ENCODE data around the gene TREML4. TPM values are rescaled to one million over a fixed set of nuclear protein-coding genes. Genes with fewer than 3 reads are reported as not detected.

Gene TREML4
- total RNA-seq, 6 experiments from 2014 or later = 0.10 to 0.12 TPM; not detected in 4

DNA sequence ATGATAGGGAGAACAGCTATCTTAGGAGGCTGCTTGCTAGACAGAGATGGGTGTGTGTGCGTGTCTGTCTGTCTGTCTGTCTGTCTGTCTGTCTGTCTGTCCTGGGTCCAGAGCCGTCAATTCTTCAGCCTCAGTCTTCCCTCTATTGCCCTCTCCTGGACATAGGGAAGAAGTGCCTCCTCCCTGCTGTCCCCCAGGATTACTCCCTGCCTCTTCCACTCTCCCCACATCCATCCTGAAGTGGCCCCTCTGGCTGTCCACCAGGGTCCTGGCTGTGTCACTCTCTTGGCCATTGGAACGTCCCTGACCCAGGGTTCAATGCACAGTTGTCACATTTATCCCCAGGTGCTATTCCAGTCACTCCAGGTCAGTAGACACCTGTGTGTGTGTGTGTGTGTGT, 37.4 kb upstream of the TREML4 start:
- Histone ChIP-seq H3K27me3 (no peaks in the 10 kb centered on the region), H3K4me3 (no peak overlapping the region), H3K36me3 (no peaks in the 10 kb centered on the region), H3K4me1 (no peaks in the 10 kb centered on the region), H3K9me3 (no peaks in the 10 kb centered on the region), H3K27ac (no peak overlapping the region)
- DNase-seq (no peak), ATAC-seq (no peak)
- 13% methylated on average over 1 of the region's 3 CpGs for WGBS (ENCODE audit: insufficient coverage, low coverage, low lambda C conversion rate, missing lambda C conversion rate)
- TF ChIP-seq POLR2A (IDR thresholded peaks at IDR 0.05) = no peak
- TF ChIP-seq, protein P1, sequence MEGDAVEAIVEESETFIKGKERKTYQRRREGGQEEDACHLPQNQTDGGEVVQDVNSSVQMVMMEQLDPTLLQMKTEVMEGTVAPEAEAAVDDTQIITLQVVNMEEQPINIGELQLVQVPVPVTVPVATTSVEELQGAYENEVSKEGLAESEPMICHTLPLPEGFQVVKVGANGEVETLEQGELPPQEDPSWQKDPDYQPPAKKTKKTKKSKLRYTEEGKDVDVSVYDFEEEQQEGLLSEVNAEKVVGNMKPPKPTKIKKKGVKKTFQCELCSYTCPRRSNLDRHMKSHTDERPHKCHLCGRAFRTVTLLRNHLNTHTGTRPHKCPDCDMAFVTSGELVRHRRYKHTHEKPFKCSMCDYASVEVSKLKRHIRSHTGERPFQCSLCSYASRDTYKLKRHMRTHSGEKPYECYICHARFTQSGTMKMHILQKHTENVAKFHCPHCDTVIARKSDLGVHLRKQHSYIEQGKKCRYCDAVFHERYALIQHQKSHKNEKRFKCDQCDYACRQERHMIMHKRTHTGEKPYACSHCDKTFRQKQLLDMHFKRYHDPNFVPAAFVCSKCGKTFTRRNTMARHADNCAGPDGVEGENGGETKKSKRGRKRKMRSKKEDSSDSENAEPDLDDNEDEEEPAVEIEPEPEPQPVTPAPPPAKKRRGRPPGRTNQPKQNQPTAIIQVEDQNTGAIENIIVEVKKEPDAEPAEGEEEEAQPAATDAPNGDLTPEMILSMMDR (IDR thresholded peaks at IDR 0.05) = no peak
- intact Hi-C loops (cut with DNase I) = no loop called here

DNA sequence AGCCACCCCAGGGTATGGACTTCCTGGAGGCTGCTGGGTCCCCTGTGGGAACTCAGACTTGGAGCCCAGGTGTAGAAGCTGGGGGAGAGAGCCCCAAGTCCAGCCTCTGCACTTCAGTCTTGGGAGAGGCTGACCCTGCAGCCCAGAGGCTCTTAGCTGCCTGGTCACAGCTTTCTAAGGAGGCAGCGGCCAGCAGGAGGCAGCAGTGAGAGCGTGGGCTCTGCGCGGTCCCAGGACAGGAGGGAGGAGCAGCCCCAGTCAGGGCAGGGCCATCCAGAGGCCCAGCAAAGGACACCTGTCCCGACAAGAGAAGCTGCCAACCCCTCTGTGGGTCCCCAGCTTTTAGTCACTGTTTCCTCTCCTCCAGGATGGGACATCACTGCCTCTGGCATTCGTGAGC, 36.6 kb upstream of the TREML4 start:
- ATAC-seq (peak; percentile 67 to 86 (median 68)), DNase-seq (no peak)
- no peaks in the 10 kb centered on the region for H3K36me3 ChIP-seq
- no peaks in the 10 kb centered on the region for H3K27me3 ChIP-seq
- intact Hi-C loops (cut with DNase I) = no loop called here
- no peaks in the 10 kb centered on the region for H3K4me1 ChIP-seq
- no CpG with 5 or more reads among the region's 6 CpGs for WGBS (ENCODE audit: insufficient coverage, low coverage, low lambda C conversion rate, missing lambda C conversion rate)
- no peak overlapping the region for H3K4me3 ChIP-seq
- TF ChIP-seq POLR2A (IDR thresholded peaks at IDR 0.05) = no peak
- TF ChIP-seq, protein P1 (IDR thresholded peaks at IDR 0.05) = peak in 3 of 4 donors; percentile 33 to 59 (median 37)
- H3K9me3 ChIP-seq = no peaks in the 10 kb centered on the region
- H3K27ac ChIP-seq = no peak overlapping the region

DNA sequence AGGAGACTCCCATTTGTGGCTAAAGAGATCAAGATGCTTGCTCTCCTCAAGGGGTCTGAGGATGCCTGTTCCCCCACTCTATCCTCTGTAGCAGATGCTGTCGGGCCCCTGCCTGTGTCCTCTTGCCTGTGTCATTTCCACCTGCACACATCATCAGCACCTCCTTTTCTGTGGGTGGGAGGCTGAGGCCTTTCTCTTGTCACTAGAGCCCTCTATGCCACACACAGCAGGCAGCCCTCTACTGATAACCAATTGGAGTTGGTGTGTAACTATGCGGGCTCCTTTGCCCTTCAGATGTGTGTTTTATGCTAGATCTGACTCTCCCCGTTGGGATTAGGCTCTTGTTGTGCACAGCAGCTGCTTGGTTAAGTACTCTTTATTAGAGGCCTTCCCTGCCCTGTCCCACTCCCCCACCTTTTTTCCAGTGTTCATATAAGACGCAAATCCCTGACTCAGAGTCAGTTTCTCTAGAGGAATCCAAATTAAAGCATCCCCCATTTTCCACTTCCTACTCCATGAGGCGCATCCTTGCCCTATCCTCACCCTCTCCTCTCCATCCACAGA, 34.9 kb upstream of the TREML4 start:
- Histone ChIP-seq H3K27me3 (no peaks in the 10 kb centered on the region), H3K9me3 (no peaks in the 10 kb centered on the region), H3K36me3 (no peaks in the 10 kb centered on the region), H3K4me1 (no peaks in the 10 kb centered on the region), H3K27ac (no peak overlapping the region), H3K4me3 (no peak overlapping the region)
- ATAC-seq (no peak), DNase-seq (no peak)
- no peak for TF ChIP-seq POLR2A (IDR thresholded peaks at IDR 0.05)
- TF ChIP-seq, protein P1 (IDR thresholded peaks at IDR 0.05) = no peak
- 38% methylated on average over 4 of the region's 5 CpGs for WGBS (ENCODE audit: insufficient coverage, low coverage, low lambda C conversion rate, missing lambda C conversion rate)
- intact Hi-C loops (cut with DNase I) = no loop called here

DNA sequence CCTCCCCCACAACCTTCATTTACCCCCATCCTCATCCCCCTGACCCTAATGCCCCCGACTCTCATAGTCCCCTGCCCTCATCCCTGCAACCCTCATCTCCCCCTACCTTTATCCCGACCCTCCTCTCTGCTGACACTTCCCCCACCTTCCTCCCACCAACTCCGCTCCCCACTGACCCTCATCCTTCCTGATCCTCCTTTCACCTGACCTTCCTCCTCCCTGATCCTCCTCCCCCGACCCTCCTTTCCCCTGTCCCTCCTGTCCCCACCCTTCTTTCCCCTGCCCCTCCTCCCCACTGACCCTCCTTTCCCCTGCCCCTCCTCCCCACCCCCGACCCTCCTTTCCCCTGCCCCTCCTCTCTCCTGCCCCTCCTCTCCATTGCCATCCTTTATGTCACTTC, 34.3 kb upstream of the TREML4 start:
- Histone ChIP-seq H3K4me3 (no peak overlapping the region), H3K27me3 (no peaks in the 10 kb centered on the region), H3K36me3 (no peaks in the 10 kb centered on the region), H3K9me3 (no peaks in the 10 kb centered on the region), H3K4me1 (no peaks in the 10 kb centered on the region), H3K27ac (no peak overlapping the region)
- ATAC-seq (no peak), DNase-seq (no peak)
- TF ChIP-seq, protein P1 (IDR thresholded peaks at IDR 0.05) = no peak
- TF ChIP-seq POLR2A (IDR thresholded peaks at IDR 0.05) = no peak
- intact Hi-C loops (cut with DNase I) = no loop called here
- 25% methylated on average over 5 of the region's 5 CpGs for WGBS (ENCODE audit: insufficient coverage, low coverage, low lambda C conversion rate, missing lambda C conversion rate)

DNA sequence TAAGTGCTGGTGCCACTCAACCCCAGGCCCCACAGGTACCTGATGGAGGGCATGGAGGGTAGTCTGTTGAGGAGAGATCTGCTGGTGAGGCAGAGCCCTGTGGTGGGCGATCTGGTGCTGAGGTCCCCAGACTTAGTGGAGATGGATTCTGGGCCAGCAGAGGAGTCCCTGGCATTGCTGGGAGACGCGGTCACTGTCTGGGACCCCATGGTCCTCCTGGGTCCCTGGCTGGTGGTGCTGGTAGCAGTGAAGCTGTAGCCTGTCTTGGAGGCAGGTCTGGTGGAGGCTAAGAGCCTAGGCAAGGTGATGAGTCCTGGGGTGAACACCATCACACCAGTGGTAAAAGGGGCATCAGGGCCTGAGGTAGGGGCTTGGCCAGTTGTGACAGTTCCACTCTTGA, 33.8 kb upstream of the TREML4 start:
- Histone ChIP-seq H3K9me3 (no peaks in the 10 kb centered on the region), H3K4me1 (no peaks in the 10 kb centered on the region), H3K27ac (no peak overlapping the region), H3K4me3 (no peak overlapping the region), H3K36me3 (no peaks in the 10 kb centered on the region), H3K27me3 (no peaks in the 10 kb centered on the region)
- TF ChIP-seq POLR2A (IDR thresholded peaks at IDR 0.05) = no peak
- TF ChIP-seq, protein P1 (IDR thresholded peaks at IDR 0.05) = no peak
- 82% methylated on average over 3 of the region's 3 CpGs for WGBS (ENCODE audit: insufficient coverage, low coverage, low lambda C conversion rate, missing lambda C conversion rate)
- intact Hi-C loops (cut with DNase I) = no loop called here
- DNase-seq (no peak), ATAC-seq (no peak)
